Activated naive CD8-positive, alpha-beta T cell (primary cell): ENCODE data around the gene SORCS3.

Experiments
- H3K27ac Mint-ChIP-seq: one replicate; pipeline ENCODE4 v1.8.0; 2021; ENCODE audit warnings: mixed read lengths
- H3K27me3 Mint-ChIP-seq: one replicate; pipeline ENCODE4 v1.8.0; 2021; ENCODE audit warnings: mixed read lengths
- H3K36me3 Mint-ChIP-seq: one replicate; pipeline ENCODE4 v1.8.0; 2021; ENCODE audit warnings: mixed read lengths
- H3K4me1 Mint-ChIP-seq: one replicate; pipeline ENCODE4 v1.8.0; 2021; ENCODE audit warnings: low read depth, mixed read lengths
- H3K4me3 Mint-ChIP-seq: one replicate; pipeline ENCODE4 v1.8.0; 2021; ENCODE audit warnings: mild to moderate bottlenecking, mixed read lengths
- H3K9me3 Mint-ChIP-seq: one replicate; pipeline ENCODE4 v1.8.0; 2021; ENCODE audit warnings: low read depth, mixed read lengths

The SORCS3 gene

DNA sequence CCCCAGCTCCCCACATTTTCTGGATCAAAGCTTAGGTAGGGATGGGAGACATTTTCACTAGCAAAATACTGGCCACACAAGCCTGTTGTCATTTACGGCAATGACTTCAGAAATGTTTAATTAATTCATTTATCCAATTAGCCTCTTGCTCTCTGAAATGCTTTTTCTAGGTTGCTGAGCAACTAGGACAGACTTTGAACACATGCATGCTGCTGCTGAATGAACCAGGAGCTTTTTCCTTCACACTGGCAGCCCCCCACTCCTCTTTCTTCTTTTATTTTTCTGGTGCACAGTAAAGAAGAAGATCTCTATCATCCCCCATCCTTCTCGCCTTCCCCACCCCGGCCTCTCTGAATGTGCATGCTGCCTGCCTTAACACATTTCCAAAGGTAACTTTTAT, 22.5 kb downstream of the SORCS3 start:
- H3K27ac Mint-ChIP-seq = no peak overlapping the region
- no peak overlapping the region for H3K4me3 Mint-ChIP-seq
- H3K27me3 Mint-ChIP-seq = peaks cover 5% of the 10 kb centered on the region

DNA sequence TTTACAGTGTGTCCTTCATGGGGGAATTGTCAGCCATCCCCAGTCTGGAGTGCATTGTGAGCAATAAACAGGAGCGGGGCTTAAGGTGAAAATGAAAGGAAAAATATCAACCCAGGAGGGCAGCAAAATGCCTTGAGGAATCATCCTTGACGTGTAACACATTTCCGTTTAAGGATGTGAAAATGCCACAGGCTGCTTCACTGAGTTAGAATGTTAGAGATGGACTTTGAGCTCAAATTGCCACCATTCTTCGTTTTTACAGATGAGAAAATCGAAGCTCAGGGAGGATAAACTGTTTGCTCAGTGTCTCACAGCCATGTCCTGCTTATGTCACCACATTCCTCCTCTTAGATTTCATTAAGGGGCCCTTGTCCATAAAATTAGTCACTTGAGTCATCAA, 23.1 kb downstream of the SORCS3 start:
- no peak overlapping the region for H3K4me3 Mint-ChIP-seq

More for the DNA sequence above, 22.5 kb downstream of the SORCS3 start:
- Mint-ChIP-seq H3K9me3 (no peaks in the 10 kb centered on the region), H3K36me3 (no peaks in the 10 kb centered on the region), H3K4me1 (no peaks in the 10 kb centered on the region)

DNA sequence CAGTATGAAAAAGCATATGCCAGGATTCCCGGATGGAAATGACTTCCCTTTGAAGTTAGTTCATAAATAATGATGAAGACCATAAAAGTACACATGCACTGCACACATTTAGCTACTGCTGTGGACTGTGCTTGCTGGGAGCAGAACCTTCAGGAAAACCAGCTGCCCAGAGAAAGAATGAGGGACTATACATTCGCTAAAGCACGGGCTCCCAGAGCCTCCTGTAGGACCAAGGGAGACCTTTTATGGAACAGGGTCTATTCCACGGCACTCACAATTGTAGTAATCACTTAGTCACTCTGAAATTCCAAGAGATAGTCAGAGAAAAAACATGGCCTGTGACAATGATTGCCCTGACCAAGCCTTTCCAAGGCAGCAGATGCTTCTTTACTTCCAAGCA, 24.1 kb downstream of the SORCS3 start:
- H3K27me3 Mint-ChIP-seq = peaks cover 3% of the 10 kb centered on the region
- no peak overlapping the region for H3K27ac Mint-ChIP-seq
- no peaks in the 10 kb centered on the region for H3K9me3 Mint-ChIP-seq
- H3K4me3 Mint-ChIP-seq = no peak overlapping the region
- H3K36me3 Mint-ChIP-seq = no peaks in the 10 kb centered on the region
- no peaks in the 10 kb centered on the region for H3K4me1 Mint-ChIP-seq

More for the DNA sequence above, 23.1 kb downstream of the SORCS3 start:
- no peaks in the 10 kb centered on the region for H3K9me3 Mint-ChIP-seq
- no peak overlapping the region for H3K27ac Mint-ChIP-seq
- no peaks in the 10 kb centered on the region for H3K4me1 Mint-ChIP-seq
- peaks cover 5% of the 10 kb centered on the region for H3K27me3 Mint-ChIP-seq
- H3K36me3 Mint-ChIP-seq = no peaks in the 10 kb centered on the region

DNA sequence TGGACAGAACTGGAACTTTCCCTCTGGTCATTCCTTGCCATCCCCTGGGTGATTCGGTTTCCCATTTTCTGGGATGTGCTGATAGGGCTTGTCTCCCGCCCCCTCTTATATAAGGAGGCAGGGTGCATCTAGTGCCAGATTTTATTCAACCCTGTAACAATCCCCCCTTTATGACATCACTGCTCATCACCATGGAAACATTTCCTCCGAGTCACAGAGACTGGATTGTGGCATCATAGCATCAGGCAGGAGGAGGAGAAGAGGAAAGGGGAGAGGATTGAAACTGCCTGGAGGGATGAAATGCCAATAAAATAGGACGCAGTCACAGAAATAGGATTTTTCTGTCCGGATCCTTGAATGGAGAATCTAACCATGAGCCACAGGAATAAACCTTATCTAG, 25.0 kb downstream of the SORCS3 start:
- Mint-ChIP-seq H3K27me3 (peaks cover 4% of the 10 kb centered on the region), H3K36me3 (no peaks in the 10 kb centered on the region), H3K4me3 (no peak overlapping the region), H3K4me1 (no peaks in the 10 kb centered on the region), H3K9me3 (no peaks in the 10 kb centered on the region), H3K27ac (no peak overlapping the region)

DNA sequence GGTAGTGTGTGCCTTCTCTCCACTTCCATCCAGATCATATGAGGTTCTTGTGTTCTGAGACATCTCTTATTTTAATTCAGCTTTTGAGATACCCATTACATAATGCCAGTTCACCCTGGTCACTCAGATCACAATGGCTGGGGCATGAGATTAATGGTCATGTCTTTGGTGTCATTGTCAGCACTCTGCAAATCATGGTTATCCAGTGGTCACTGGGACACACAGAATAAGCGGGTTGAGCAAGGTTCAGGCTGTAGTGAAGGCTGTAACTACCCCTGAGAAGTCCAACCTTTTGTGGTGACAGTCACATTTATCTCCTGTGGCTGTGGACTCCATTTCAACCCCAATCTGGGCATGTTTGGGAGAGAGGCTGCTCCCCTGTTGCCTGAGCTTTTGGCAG, 35.8 kb downstream of the SORCS3 start:
- no peak overlapping the region for H3K27ac Mint-ChIP-seq

DNA sequence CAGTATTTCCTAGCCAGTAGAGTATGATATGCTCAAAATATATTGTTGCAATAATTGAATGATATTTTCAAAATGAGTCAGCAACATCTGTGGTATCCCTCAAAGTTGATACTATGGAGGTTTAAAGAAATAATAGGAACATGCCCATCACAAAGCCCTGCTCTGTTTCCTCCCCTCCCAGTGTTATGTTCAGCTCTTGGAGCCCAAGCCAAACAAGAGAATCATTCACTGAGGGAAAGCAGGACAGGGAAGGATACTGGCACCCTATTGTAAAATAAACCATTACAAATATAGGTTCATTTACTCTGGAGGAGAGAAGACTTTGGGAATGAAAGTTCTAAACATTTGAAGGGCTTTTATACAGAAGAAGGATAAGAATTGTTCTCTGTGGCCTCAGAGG, 37.6 kb downstream of the SORCS3 start:
- H3K4me1 Mint-ChIP-seq = no peaks in the 10 kb centered on the region
- H3K27ac Mint-ChIP-seq = no peak overlapping the region

More for the DNA sequence above, 35.8 kb downstream of the SORCS3 start:
- H3K4me1 Mint-ChIP-seq = no peaks in the 10 kb centered on the region
- H3K36me3 Mint-ChIP-seq = no peaks in the 10 kb centered on the region
- peaks cover 4% of the 10 kb centered on the region for H3K9me3 Mint-ChIP-seq
- H3K27me3 Mint-ChIP-seq = peaks cover 29% of the 10 kb centered on the region
- H3K4me3 Mint-ChIP-seq = no peak overlapping the region

DNA sequence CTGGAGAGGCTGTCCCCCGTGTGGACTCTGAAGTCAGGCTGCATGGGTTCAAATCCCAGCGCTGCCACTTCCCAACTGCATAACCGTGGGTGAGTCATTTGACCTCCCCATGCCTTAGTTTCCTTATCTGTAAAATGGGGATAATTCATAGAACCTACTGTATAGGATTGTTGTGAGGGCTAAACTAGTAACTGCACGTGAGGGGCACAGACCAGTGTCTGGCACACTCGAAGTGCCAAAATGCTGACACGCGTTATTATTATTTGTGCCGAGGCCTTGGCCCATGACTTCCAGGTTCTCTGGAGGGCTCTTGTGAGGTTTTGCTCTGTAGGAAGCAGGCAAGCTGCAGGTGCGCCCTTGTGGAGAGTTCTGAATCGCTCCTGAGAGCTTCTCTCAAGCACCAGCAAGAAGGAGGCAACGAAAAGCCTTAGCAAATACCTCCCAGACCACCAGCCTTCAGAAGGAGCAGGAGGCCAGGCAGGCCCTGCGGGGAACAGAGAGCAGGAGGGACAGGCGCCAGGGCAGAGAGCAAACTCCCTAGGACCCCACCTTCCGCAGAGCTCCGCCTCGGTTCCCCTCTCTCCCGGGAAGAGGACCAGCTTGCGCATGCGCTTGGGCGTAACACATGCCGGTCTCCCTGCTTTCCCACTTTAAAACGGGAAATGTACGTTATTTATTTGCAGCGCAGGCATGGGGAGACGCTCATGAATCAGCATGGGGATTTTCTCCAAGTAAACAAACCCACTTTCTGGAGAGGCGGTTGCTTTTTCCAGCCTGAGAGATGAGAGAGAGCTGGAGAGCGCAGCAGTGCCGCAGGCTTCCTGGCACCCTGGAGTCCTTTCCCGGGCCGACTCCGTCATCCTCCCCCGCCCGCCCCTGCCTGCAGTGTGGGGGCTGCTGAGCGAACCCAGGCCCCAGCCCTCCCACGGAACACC, 39.6 kb downstream of the SORCS3 start:
- Mint-ChIP-seq H3K27ac (no peak overlapping the region), H3K27me3 (peaks cover 24% of the 10 kb centered on the region)

More for the DNA sequence above, 37.6 kb downstream of the SORCS3 start:
- no peaks in the 10 kb centered on the region for H3K9me3 Mint-ChIP-seq
- peaks cover 28% of the 10 kb centered on the region for H3K27me3 Mint-ChIP-seq
- no peaks in the 10 kb centered on the region for H3K36me3 Mint-ChIP-seq
- H3K4me3 Mint-ChIP-seq = no peak overlapping the region

DNA sequence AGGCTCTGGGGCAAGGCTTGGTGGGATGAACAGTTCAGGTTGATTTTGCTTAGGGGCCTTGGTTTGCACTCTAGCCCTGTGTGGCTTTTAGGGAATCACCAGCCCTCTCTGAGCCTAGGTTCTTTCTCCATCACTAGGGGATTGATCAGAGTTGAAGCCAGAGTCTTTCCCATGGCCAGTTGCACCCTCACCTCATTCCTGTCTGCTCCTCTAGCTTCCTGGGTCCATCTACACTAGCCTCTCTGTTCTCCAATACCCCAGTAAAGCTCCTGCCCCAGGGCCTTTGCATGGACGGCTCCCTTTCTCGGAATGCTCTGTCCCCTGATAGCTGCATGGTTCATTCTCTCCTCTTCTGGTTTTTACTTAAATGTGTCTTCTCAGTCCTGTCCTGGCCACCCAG, 40.4 kb downstream of the SORCS3 start:
- Mint-ChIP-seq H3K27ac (no peak overlapping the region), H3K9me3 (no peaks in the 10 kb centered on the region), H3K4me1 (no peaks in the 10 kb centered on the region), H3K36me3 (no peaks in the 10 kb centered on the region), H3K4me3 (no peak overlapping the region), H3K27me3 (peaks cover 26% of the 10 kb centered on the region)

More for the DNA sequence above, 39.6 kb downstream of the SORCS3 start:
- no peaks in the 10 kb centered on the region for H3K4me1 Mint-ChIP-seq
- no peaks in the 10 kb centered on the region for H3K36me3 Mint-ChIP-seq
- no peak overlapping the region for H3K4me3 Mint-ChIP-seq
- H3K9me3 Mint-ChIP-seq = no peaks in the 10 kb centered on the region

DNA sequence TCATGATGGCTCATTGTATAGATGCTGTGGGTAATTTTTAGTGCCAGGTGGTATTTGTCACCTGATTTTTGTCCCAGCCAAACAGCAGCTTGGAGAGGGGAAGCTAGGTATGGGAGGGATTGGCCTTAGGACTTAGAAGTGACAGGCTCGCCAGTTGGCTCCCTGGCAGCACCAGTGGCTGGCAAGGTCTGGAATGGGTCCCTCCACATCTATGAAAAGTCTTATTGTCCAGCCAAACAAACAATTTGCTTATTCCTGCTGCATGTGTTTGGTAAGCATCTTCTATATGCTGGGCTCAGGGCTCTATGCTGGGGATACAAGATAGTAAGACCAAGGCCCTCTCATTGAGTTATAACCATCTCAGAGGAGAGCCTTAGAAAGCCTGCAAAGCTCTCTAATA, 42.5 kb downstream of the SORCS3 start:
- no peak overlapping the region for H3K4me3 Mint-ChIP-seq
- no peaks in the 10 kb centered on the region for H3K4me1 Mint-ChIP-seq
- no peak overlapping the region for H3K27ac Mint-ChIP-seq

DNA sequence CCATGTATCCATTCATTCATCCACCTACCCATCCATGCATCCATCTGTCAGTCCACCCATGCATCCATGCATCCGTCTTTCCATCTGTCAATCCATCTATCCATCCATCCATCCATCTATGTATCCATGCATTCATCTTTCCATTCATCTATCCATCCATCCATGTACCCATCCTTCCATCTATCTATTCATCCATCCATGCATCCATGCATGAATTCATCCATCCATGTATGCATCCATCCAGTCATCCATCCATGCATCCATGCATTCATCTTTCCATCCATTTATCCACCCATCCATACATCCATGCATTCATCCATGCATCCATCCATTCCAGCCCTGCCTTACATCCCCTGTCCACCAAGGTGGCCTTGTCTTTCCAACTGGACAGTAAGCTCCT, 45.7 kb downstream of the SORCS3 start:
- Mint-ChIP-seq H3K4me1 (no peaks in the 10 kb centered on the region), H3K4me3 (no peak overlapping the region), H3K27me3 (peaks cover 20% of the 10 kb centered on the region), H3K9me3 (no peaks in the 10 kb centered on the region), H3K27ac (no peak overlapping the region), H3K36me3 (no peaks in the 10 kb centered on the region)

More for the DNA sequence above, 42.5 kb downstream of the SORCS3 start:
- peaks cover 26% of the 10 kb centered on the region for H3K27me3 Mint-ChIP-seq
- no peaks in the 10 kb centered on the region for H3K9me3 Mint-ChIP-seq
- no peaks in the 10 kb centered on the region for H3K36me3 Mint-ChIP-seq

DNA sequence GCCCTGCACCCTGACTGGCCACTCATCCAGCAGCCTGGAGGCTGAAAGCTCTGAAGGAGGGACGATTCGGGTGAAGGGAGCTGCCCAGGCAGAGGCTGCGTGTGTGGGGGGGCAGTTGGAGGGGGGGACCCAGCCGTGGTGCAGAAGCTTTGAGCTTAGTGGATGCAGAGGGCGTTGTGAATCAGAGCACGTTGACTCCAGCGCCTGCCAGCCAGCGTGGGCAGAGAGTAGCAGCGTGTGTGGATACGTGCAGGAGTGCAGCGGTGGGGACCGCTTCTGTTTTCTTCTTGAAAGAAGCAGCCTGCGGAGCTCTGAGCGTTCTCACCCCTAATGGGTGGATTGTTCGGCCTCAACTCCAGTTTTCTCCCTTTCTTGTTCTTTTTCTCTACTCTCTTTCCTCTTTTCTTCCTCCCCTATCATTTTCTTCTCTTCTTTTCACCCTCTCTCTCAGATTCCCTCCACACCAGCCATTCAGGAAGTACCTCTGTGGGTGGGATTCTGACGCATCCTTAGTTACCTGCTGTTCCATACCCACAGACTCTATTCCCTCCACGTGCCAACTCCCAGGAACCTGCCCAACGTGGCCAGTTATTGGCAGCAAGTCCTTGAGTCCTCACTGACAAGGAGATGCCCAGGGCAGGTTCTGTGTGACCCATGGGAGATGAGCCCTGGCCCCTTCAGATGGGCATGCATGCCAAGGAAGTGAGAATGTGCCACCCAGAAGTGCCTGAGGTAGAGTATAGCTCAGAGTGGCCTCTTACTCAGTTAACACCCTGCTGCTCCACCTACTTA, 47.4 kb downstream of the SORCS3 start:
- no peaks in the 10 kb centered on the region for H3K4me1 Mint-ChIP-seq
- peaks cover 24% of the 10 kb centered on the region for H3K27me3 Mint-ChIP-seq
- no peak overlapping the region for H3K4me3 Mint-ChIP-seq
- H3K9me3 Mint-ChIP-seq = no peaks in the 10 kb centered on the region
- H3K27ac Mint-ChIP-seq = no peak overlapping the region
- no peaks in the 10 kb centered on the region for H3K36me3 Mint-ChIP-seq

DNA sequence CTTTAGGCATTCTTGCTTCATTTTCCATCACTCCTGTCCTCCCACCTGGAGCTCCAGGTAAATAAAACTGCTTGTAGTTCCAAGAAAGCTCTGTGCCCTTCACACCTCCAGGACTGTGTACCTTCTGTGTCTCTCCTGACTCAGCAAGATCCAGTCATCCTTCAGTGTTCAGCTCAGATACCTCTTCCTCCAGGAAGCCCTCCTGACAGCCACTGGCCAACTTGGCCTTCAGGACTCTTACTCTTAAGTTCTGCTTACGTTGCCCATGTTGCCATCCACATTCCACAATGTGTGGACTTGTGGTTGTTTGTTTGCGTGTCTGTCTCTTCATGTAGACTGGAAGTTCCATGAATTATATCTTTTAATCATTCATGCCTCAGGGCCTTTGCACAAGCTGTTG, 48.0 kb downstream of the SORCS3 start:
- peaks cover 24% of the 10 kb centered on the region for H3K27me3 Mint-ChIP-seq
- no peak overlapping the region for H3K4me3 Mint-ChIP-seq
- H3K36me3 Mint-ChIP-seq = no peaks in the 10 kb centered on the region
- no peak overlapping the region for H3K27ac Mint-ChIP-seq
- H3K9me3 Mint-ChIP-seq = no peaks in the 10 kb centered on the region
- no peaks in the 10 kb centered on the region for H3K4me1 Mint-ChIP-seq

DNA sequence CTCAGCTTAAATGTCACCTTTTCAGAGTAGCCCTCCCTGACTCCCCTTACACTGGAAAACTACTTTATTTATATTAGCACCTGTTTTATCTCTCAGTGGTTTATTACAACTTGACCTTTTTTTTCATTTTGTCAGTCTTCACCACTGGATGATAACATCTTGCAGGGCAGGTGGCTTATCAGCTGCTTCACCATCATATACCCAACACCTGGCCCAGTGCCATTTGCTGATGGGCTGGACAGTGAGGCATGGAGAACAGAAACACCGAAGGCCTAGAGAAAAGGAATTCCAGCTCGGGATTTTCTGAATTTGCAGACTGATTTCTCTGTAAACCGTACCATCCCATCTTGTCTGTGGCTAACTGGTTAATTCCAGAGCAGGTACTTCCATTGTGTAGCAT, 48.5 kb downstream of the SORCS3 start:
- Mint-ChIP-seq H3K27ac (no peak overlapping the region), H3K36me3 (no peaks in the 10 kb centered on the region), H3K9me3 (no peaks in the 10 kb centered on the region), H3K4me1 (no peaks in the 10 kb centered on the region), H3K27me3 (peaks cover 24% of the 10 kb centered on the region), H3K4me3 (no peak overlapping the region)

DNA sequence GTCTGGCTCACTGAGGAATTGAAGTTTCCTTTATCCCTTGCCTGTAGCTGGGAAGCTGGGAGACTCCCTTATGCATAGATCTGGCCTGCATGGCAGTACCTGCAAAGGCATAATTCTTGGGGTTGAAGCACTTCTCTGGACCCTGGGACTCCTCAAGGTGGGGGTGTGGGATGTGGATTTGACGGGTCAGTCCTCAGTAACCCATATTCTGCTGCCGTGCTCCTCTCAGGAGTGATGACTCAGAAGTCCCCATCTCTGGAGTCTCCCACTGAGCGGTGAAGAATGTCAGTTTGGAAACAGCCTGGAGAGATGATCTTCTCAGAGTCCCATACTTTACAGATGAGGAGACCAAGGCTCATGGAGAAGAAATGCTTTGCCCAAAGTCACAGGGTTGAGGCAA, 49.0 kb downstream of the SORCS3 start:
- no peaks in the 10 kb centered on the region for H3K4me1 Mint-ChIP-seq
- peaks cover 24% of the 10 kb centered on the region for H3K27me3 Mint-ChIP-seq
- H3K4me3 Mint-ChIP-seq = no peak overlapping the region
- no peaks in the 10 kb centered on the region for H3K36me3 Mint-ChIP-seq
- no peak overlapping the region for H3K27ac Mint-ChIP-seq
- no peaks in the 10 kb centered on the region for H3K9me3 Mint-ChIP-seq

DNA sequence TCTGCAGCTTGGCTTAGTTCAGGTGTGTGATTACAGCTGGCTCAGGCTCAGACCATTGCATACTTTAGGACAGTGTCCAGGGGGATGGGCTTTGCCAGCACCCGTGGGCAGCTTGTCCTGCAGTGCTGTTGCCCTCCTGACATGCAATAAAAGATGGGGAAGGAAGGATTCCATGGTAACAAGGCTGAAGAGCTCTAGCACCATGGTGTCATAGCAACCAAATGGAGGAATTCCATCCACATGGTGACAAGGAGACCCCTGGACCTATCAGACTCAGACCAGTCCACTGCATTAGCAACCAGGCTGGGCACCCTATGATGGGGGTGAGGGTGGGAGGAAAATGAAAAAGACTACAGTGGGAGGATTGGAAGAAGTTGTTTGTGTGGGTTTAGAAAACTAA, 49.9 kb downstream of the SORCS3 start:
- Mint-ChIP-seq H3K27me3 (peaks cover 21% of the 10 kb centered on the region), H3K27ac (no peak overlapping the region), H3K4me3 (no peak overlapping the region), H3K4me1 (no peaks in the 10 kb centered on the region), H3K36me3 (no peaks in the 10 kb centered on the region), H3K9me3 (no peaks in the 10 kb centered on the region)
